ENCODE data around the gene SPAG8.
A peak's percentile ranks its signal among the peaks of the same experiment; 100 is the strongest.

Gene SPAG8

DNA sequence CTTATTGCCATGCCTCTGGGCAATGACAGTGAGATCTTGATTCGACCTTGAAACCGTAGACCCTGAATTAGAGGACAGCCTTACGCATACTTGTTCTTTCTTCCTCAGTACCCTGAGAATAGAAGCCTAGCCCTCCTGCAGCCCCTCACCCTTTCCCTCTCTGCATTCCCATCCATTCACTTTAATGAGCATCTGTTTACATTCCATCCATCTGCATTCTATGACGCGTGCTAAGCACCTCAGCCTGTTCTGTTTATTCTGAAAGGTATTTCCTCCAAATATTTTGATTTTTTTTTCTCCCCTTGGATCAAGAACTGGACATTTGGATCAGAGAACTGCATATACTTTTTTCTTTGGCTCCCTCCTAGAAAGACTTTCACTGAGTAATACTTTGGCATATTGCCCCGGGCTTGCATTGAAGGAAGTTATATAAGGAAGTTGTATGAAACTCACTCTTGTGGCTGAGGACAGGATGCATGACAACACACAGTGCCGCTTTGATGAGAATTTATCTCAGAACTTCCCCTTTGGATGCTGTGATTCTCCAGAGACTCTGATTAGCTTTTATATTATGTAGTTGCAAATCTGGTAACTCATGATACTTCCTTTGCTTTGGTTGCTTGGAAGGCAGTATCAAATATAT, 32.7 kb upstream of the SPAG8 start:
- Histone ChIP-seq H3K4me3 (ENCODE audit: low read depth in 1 of 2, low read length in 2 of 2) (no peak overlapping the region), H3K4me2 (ENCODE audit: insufficient read depth, low read length) (no peak overlapping the region), H3K79me2 (ENCODE audit: insufficient read depth, low read length) (no peaks in the 10 kb centered on the region), H2AFZ (ENCODE audit: low read depth, low read length) (no peak overlapping the region), H3K9ac (ENCODE audit: low read depth, low read length) (no peak overlapping the region), H3K27me3 (ENCODE audit: insufficient read depth, low read length, poor library complexity) (no peaks in the 10 kb centered on the region), H3K4me1 (ENCODE audit: insufficient read depth, low read length) (no peaks in the 10 kb centered on the region), H3K9me3 (ENCODE audit: insufficient read depth, low read length, severe bottlenecking) (no peaks in the 10 kb centered on the region), H3K27ac (ENCODE audit: low read length) (no peak overlapping the region), H3K36me3 (ENCODE audit: insufficient read depth, low read length) (peaks cover 11% of the 10 kb centered on the region), H4K20me1 (ENCODE audit: insufficient read depth, low read length) (no peaks in the 10 kb centered on the region)
- TF ChIP-seq, protein P1, sequence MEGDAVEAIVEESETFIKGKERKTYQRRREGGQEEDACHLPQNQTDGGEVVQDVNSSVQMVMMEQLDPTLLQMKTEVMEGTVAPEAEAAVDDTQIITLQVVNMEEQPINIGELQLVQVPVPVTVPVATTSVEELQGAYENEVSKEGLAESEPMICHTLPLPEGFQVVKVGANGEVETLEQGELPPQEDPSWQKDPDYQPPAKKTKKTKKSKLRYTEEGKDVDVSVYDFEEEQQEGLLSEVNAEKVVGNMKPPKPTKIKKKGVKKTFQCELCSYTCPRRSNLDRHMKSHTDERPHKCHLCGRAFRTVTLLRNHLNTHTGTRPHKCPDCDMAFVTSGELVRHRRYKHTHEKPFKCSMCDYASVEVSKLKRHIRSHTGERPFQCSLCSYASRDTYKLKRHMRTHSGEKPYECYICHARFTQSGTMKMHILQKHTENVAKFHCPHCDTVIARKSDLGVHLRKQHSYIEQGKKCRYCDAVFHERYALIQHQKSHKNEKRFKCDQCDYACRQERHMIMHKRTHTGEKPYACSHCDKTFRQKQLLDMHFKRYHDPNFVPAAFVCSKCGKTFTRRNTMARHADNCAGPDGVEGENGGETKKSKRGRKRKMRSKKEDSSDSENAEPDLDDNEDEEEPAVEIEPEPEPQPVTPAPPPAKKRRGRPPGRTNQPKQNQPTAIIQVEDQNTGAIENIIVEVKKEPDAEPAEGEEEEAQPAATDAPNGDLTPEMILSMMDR (IDR thresholded peaks at IDR 0.05; ENCODE audit: borderline replicate concordance, extremely low read depth, low read length, poor library complexity, severe bottlenecking): no peak
- no peak for TF ChIP-seq EZH2 (IDR thresholded peaks at IDR 0.05; ENCODE audit: borderline replicate concordance, low read depth, low read length, severe bottlenecking)
- DNase-seq (peak; percentile 17), ATAC-seq (ENCODE audit: insufficient read depth, low read depth) (peak; percentile 64; the same call in 2 of the 3 replicates)

GRCh38 chr9:35842795-35843194, 30.7 kb upstream of the SPAG8 start:
- TF ChIP-seq, protein P1 (IDR thresholded peaks at IDR 0.05; ENCODE audit: borderline replicate concordance, extremely low read depth, low read length, poor library complexity, severe bottlenecking): no peak
- TF ChIP-seq EZH2 (IDR thresholded peaks at IDR 0.05; ENCODE audit: borderline replicate concordance, low read depth, low read length, severe bottlenecking): no peak
- no peak overlapping the region for H3K9ac ChIP-seq (ENCODE audit: low read depth, low read length)

DNA sequence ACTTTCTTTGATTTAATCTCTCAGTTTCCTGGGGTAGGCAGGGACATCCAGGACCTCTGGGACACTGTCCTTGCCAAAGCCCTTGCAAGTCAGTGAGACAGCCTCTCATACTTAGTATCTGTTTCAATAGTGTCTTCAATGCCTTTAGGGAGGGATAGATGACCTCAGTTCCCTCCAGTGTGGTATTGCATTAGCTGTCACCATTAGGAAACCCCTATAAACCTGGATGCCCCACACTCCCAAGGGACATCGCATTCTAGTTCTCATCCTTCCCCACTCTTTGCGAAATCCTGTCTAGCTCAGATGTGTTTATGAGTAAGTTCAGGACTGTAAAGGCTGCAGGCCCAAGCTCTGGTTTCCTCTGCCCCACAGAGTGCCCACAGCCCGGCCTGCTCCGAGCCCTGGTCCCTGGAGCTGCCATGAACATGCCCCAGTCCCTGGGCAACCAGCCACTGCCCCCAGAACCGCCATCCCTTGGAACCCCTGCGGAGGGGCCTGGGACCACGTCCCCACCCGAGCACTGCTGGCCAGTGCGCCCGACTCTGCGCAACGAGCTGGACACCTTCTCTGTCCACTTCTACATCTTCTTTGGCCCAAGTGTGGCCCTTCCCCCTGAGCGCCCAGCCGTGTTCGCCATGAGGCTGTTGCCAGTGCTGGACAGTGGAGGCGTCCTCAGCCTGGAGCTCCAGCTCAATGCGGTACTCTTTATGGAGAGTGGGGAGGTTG, 30.1 kb upstream of the SPAG8 start:
- H2AFZ ChIP-seq (ENCODE audit: low read depth, low read length): no peak overlapping the region
- no peak overlapping the region for H3K27ac ChIP-seq (ENCODE audit: low read length)
- DNase-seq (no peak), ATAC-seq (ENCODE audit: insufficient read depth, low read depth) (no peak)
- no peak overlapping the region for H3K9ac ChIP-seq (ENCODE audit: low read depth, low read length)
- no peaks in the 10 kb centered on the region for H3K4me1 ChIP-seq (ENCODE audit: insufficient read depth, low read length)
- no peaks in the 10 kb centered on the region for H3K9me3 ChIP-seq (ENCODE audit: insufficient read depth, low read length, severe bottlenecking)
- H3K79me2 ChIP-seq (ENCODE audit: insufficient read depth, low read length): no peaks in the 10 kb centered on the region
- no peaks in the 10 kb centered on the region for H3K27me3 ChIP-seq (ENCODE audit: insufficient read depth, low read length, poor library complexity)
- no peak overlapping the region for H3K4me2 ChIP-seq (ENCODE audit: insufficient read depth, low read length)
- no peaks in the 10 kb centered on the region for H4K20me1 ChIP-seq (ENCODE audit: insufficient read depth, low read length)
- TF ChIP-seq, protein P1 (IDR thresholded peaks at IDR 0.05; ENCODE audit: borderline replicate concordance, extremely low read depth, low read length, poor library complexity, severe bottlenecking): no peak
- no peak for TF ChIP-seq EZH2 (IDR thresholded peaks at IDR 0.05; ENCODE audit: borderline replicate concordance, low read depth, low read length, severe bottlenecking)
- H3K36me3 ChIP-seq (ENCODE audit: insufficient read depth, low read length): peaks cover 9% of the 10 kb centered on the region
- H3K4me3 ChIP-seq (ENCODE audit: low read depth in 1 of 2, low read length in 2 of 2): no peak overlapping the region

More at GRCh38 chr9:35842795-35843194, 30.7 kb upstream of the SPAG8 start:
- peaks cover 11% of the 10 kb centered on the region for H3K36me3 ChIP-seq (ENCODE audit: insufficient read depth, low read length)
- H3K27me3 ChIP-seq (ENCODE audit: insufficient read depth, low read length, poor library complexity): no peaks in the 10 kb centered on the region
- no peak overlapping the region for H3K4me2 ChIP-seq (ENCODE audit: insufficient read depth, low read length)
- no peak overlapping the region for H3K27ac ChIP-seq (ENCODE audit: low read length)
- DNase-seq: no peak
- no peaks in the 10 kb centered on the region for H4K20me1 ChIP-seq (ENCODE audit: insufficient read depth, low read length)
- ATAC-seq (ENCODE audit: insufficient read depth, low read depth): no peak
- no peaks in the 10 kb centered on the region for H3K79me2 ChIP-seq (ENCODE audit: insufficient read depth, low read length)
- H3K4me1 ChIP-seq (ENCODE audit: insufficient read depth, low read length): no peaks in the 10 kb centered on the region
- H3K4me3 ChIP-seq (ENCODE audit: low read depth in 1 of 2, low read length in 2 of 2): no peak overlapping the region
- H3K9me3 ChIP-seq (ENCODE audit: insufficient read depth, low read length, severe bottlenecking): no peaks in the 10 kb centered on the region
- H2AFZ ChIP-seq (ENCODE audit: low read depth, low read length): no peak overlapping the region

Data from DND-41 (cell line).